GM21515 (cell line): ENCODE data around the gene ZBTB38.
A peak's percentile ranks its signal among the peaks of the same experiment; 100 is the strongest.

Experiments used
- ATAC-seq: cut with Tn5 transposase; IDR thresholded peaks from one replicate; pipeline ENCODE4 v1.9.1; 2021; ENCODE audit not compliant: unreplicated experiment

ZBTB38 gene

GRCh38 chr3:141402476-141403171 is 34.3 kb downstream of the ZBTB38 start:
- peak; percentile 44 for ATAC-seq

GRCh38 chr3:141403576-141403975 is 35.3 kb downstream of the ZBTB38 start:
- no peak for ATAC-seq

GRCh38 chr3:141405025-141405424 is 36.7 kb downstream of the ZBTB38 start:
- ATAC-seq = no peak

- no peak for ATAC-seq
Observed at GRCh38 chr3:141405591-141405990, 37.3 kb downstream of the ZBTB38 start.

GRCh38 chr3:141406265-141406664 is 38.0 kb downstream of the ZBTB38 start:
- ATAC-seq = no peak

- no peak for ATAC-seq
Observed at GRCh38 chr3:141407047-141407446, 38.7 kb downstream of the ZBTB38 start.

- ATAC-seq = no peak
Observed at GRCh38 chr3:141407825-141408224, 39.5 kb downstream of the ZBTB38 start.

- no peak for ATAC-seq
Observed at GRCh38 chr3:141408596-141408995, 40.3 kb downstream of the ZBTB38 start.

GRCh38 chr3:141409940-141410241 is 41.6 kb downstream of the ZBTB38 start:
- no peak for ATAC-seq

- ATAC-seq = no peak
Observed at GRCh38 chr3:141410408-141410807, 42.1 kb downstream of the ZBTB38 start.

GRCh38 chr3:141410846-141411245 is 42.5 kb downstream of the ZBTB38 start:
- no peak for ATAC-seq

GRCh38 chr3:141411251-141411771 is 43.0 kb downstream of the ZBTB38 start:
- no peak for ATAC-seq

- peak; percentile 42 for ATAC-seq
Observed at GRCh38 chr3:141412087-141412935, 44.0 kb downstream of the ZBTB38 start.

- no peak for ATAC-seq
Observed at GRCh38 chr3:141412936-141413354, 44.6 kb downstream of the ZBTB38 start.

- no peak for ATAC-seq
Observed at GRCh38 chr3:141413391-141413790, 45.1 kb downstream of the ZBTB38 start.

GRCh38 chr3:141413801-141414689 is 45.7 kb downstream of the ZBTB38 start:
- ATAC-seq = no peak

GRCh38 chr3:141414800-141415462 is 46.6 kb downstream of the ZBTB38 start:
- ATAC-seq = no peak

- no peak for ATAC-seq
Observed at GRCh38 chr3:141415953-141416352, 47.6 kb downstream of the ZBTB38 start.
